PC-3 (cell line): ENCODE results near the gene USP32. TPM values are rescaled to one million over a fixed set of nuclear protein-coding genes. Genes with fewer than 3 reads are reported as not detected.

Source experiments
- ATAC-seq: fragments of 200-7000 bp; cut with Tn5 transposase; 2 replicates; pipeline ENCODE4 v1.9.1; 2020; ENCODE audit warnings: mild to moderate bottlenecking, moderate library complexity
- BruUV-seq: library from RNA; stranded (reverse); fragments of 400-500 nt; replicated peaks from 2 replicates; lab custom pipeline; 2021; lab: Mats Ljungman, UMichigan
- CTCF ChIA-PET: fragments of 300-600 bp; sonication (Branson Sonifier 250); formaldehyde crosslinking; loops from one replicate; lab custom pipeline; 2022; ENCODE audit warnings: antibody characterized with exemption; lab: Charles Lee
- POLR2A ChIA-PET: fragments of 300-600 bp; sonication (Branson Sonifier 250); formaldehyde crosslinking; loops from one replicate; lab custom pipeline; 2022; ENCODE audit warnings: antibody characterized with exemption; ENCODE audit not compliant: unreplicated experiment; lab: Charles Lee
- DNase-seq: peaks from one replicate; pipeline ENCODE4 v3.0.0-alpha.2; 2015
- H2AFZ ChIP-seq: fragments of 300-600 bp; sonication (generic); 2 replicates; pipeline ENCODE4 v1.6.0; 2016; ENCODE audit warnings: antibody characterized with exemption, low read length
- H3F3A ChIP-seq: fragments of 300-600 bp; sonication (generic); one replicate; pipeline ENCODE4 v1.6.0; 2017; ENCODE audit warnings: antibody characterized with exemption, low read length, control low read depth, mild to moderate bottlenecking; ENCODE audit not compliant: unreplicated experiment
- H3K27ac ChIP-seq: fragments of 300-600 bp; sonication (generic); 2 replicates; pipeline ENCODE4 v1.5.1; 2016; ENCODE audit warnings: mild to moderate bottlenecking, low read length
- H3K27me3 ChIP-seq: fragments of 300-600 bp; sonication (generic); 2 replicates; pipeline ENCODE4 v1.6.1; 2016; ENCODE audit warnings: low read length, mixed read lengths
- H3K36me3 ChIP-seq: fragments of 300-600 bp; sonication (generic); 2 replicates; pipeline ENCODE4 v1.6.1; 2016; ENCODE audit warnings: low read depth, mixed run types, low read length, mixed read lengths
- H3K4me1 ChIP-seq: fragments of 300-600 bp; sonication (generic); 2 replicates; pipeline ENCODE4 v1.5.1; 2016; ENCODE audit warnings: low read length; ENCODE audit not compliant: insufficient read depth
- H3K4me2 ChIP-seq: fragments of 300-600 bp; sonication (generic); 2 replicates; pipeline ENCODE4 v1.6.0; 2016; ENCODE audit warnings: low read length
- H3K4me3 ChIP-seq: fragments of 300-600 bp; sonication (generic); 2 replicates; pipeline ENCODE4 v1.5.1; 2016; ENCODE audit warnings: mild to moderate bottlenecking, low read length, mixed read lengths
- H3K79me2 ChIP-seq: fragments of 300-600 bp; sonication (generic); 2 replicates; pipeline ENCODE4 v1.6.1; 2017; ENCODE audit warnings: low read length, mixed read lengths
- H3K9ac ChIP-seq: fragments of 300-600 bp; sonication (generic); 2 replicates; pipeline ENCODE4 v1.6.0; 2016; ENCODE audit warnings: mild to moderate bottlenecking, low read length
- H3K9me2 ChIP-seq: fragments of 300-600 bp; sonication (generic); replicated peaks from 2 replicates; pipeline ENCODE4 v1.6.1; 2016; ENCODE audit warnings: mixed run types, low read length, mixed read lengths
- H3K9me3 ChIP-seq: fragments of 300-600 bp; sonication (generic); 2 replicates; pipeline ENCODE4 v1.6.1; 2016; ENCODE audit warnings: low read length, mixed read lengths
- H4K20me1 ChIP-seq: fragments of 300-600 bp; sonication (generic); 2 replicates; pipeline ENCODE4 v1.6.1; 2016; ENCODE audit warnings: low read length, mixed read lengths
- EZH2 ChIP-seq: fragments of 300-600 bp; sonication (generic); IDR thresholded peaks from one replicate; pipeline ENCODE4 v1.6.1; 2017; ENCODE audit warnings: antibody characterized with exemption, mild to moderate bottlenecking, low read length; ENCODE audit not compliant: unreplicated experiment
- EZH2phosphoT487 ChIP-seq: fragments of 300-600 bp; sonication (generic); IDR thresholded peaks from 2 replicates; pipeline ENCODE4 v1.6.1; 2018; ENCODE audit warnings: mild to moderate bottlenecking, antibody characterized with exemption, low read length, borderline replicate concordance
- intact Hi-C: fragments of 100-400 bp; cut with micrococcal nuclease; formaldehyde crosslinking; loops from 2 replicates; pipeline ENCODE4 v1.9.0; 2023
- total RNA-seq: library from RNA; depleted of rRNA; stranded (reverse); fragments of >200 nt; gene quantifications from 2 replicates; pipeline ENCODE4 v1.2.3, GENCODE V29; 2014
- TF ChIP-seq, protein P1 (sequence below): fragments of 300-600 bp; sonication (generic); conservative IDR thresholded peaks from 2 replicates; pipeline ENCODE4 v1.5.1; 2017; ENCODE audit warnings: antibody characterized with exemption, low read depth, mild to moderate bottlenecking, low read length

Gene USP32
- total RNA-seq, 1 experiment from 2014 or later = 34.1 TPM

DNA sequence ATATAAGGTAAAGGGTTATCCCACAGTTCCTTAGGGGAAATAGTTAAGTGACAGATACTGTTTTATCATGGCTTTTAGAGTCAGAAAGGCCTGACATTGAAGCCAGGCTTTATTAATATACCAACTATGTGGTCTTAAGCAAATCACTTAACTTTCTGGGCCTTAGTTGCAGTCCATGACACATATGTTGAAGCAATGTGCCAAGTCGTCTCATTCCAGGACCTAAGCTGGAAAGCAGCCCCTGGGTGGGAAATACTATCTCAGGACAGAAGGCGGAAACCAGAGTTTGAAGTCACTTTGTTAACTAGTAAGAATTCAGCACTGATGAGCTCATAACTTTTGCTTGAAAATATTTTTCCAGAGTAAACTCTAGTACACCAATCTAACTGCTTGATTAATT lies 80.0 kb downstream of the USP32 start:
- Histone ChIP-seq H3K4me2 (no peak overlapping the region), H3K4me1 (no peaks in the 10 kb centered on the region), H3K9me2 (no peaks in the 10 kb centered on the region), H3K9me3 (no peaks in the 10 kb centered on the region), H2AFZ (no peak overlapping the region), H3K27ac (no peak overlapping the region), H3F3A (no peaks in the 10 kb centered on the region), H4K20me1 (no peaks in the 10 kb centered on the region), H3K79me2 (peaks cover 12% of the 10 kb centered on the region; the same call in 1 of the 2 replicates), H3K27me3 (no peaks in the 10 kb centered on the region), H3K4me3 (no peak overlapping the region), H3K9ac (no peak overlapping the region), H3K36me3 (peaks cover 9% of the 10 kb centered on the region; the same call in 1 of the 2 replicates)
- intact Hi-C loops = no loop called here
- POLR2A ChIA-PET = no interaction called here
- no peak for ATAC-seq
- CTCF ChIA-PET = no interaction called here
- no TSS peak for BruUV-seq
- TF ChIP-seq EZH2phosphoT487 (no peak), EZH2 (no peak)
- TF ChIP-seq, protein P1, sequence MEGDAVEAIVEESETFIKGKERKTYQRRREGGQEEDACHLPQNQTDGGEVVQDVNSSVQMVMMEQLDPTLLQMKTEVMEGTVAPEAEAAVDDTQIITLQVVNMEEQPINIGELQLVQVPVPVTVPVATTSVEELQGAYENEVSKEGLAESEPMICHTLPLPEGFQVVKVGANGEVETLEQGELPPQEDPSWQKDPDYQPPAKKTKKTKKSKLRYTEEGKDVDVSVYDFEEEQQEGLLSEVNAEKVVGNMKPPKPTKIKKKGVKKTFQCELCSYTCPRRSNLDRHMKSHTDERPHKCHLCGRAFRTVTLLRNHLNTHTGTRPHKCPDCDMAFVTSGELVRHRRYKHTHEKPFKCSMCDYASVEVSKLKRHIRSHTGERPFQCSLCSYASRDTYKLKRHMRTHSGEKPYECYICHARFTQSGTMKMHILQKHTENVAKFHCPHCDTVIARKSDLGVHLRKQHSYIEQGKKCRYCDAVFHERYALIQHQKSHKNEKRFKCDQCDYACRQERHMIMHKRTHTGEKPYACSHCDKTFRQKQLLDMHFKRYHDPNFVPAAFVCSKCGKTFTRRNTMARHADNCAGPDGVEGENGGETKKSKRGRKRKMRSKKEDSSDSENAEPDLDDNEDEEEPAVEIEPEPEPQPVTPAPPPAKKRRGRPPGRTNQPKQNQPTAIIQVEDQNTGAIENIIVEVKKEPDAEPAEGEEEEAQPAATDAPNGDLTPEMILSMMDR = no peak
- DNase-seq = no peak

DNA sequence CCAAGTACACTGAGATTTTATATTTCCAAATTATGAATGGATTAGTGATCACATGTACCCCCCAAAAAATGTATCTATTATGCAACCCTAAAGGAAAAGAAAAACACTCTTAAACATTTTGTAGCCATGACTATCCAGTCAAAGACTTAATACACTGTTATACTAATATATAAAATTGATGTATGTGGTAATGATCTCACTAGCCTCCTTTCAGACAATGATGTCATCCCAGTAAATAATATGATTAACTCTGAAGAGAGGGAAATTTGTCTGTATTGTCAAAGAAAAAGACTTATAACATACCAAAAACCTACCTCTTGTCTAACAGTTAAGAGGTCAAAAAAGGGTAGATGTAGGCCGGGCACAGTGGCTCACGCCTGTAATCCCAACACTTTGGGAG lies 80.7 kb downstream of the USP32 start:
- H3K4me3 ChIP-seq = no peak overlapping the region
- peaks cover 12% of the 10 kb centered on the region; the same call in 1 of the 2 replicates for H3K79me2 ChIP-seq
- no peaks in the 10 kb centered on the region for H3K27me3 ChIP-seq
- no TSS peak for BruUV-seq
- no peaks in the 10 kb centered on the region for H3F3A ChIP-seq
- no peak overlapping the region for H3K9ac ChIP-seq
- ChIA-PET POLR2A (no interaction called here), CTCF (no interaction called here)
- no peaks in the 10 kb centered on the region; the same call in 1 of the 2 replicates for H3K9me3 ChIP-seq
- intact Hi-C loops = no loop called here
- H3K27ac ChIP-seq = no peak overlapping the region
- ATAC-seq = no peak
- H4K20me1 ChIP-seq = no peaks in the 10 kb centered on the region
- no peak overlapping the region for H3K4me2 ChIP-seq
- H3K36me3 ChIP-seq = peaks cover 9% of the 10 kb centered on the region; the same call in 1 of the 2 replicates
- no peak overlapping the region for H2AFZ ChIP-seq
- H3K9me2 ChIP-seq = no peaks in the 10 kb centered on the region
- H3K4me1 ChIP-seq = no peaks in the 10 kb centered on the region
- no peak for DNase-seq
- TF ChIP-seq, protein P1 = no peak
- TF ChIP-seq EZH2 (no peak), EZH2phosphoT487 (no peak)

- no peak overlapping the region for H3K9ac ChIP-seq
Measured at GRCh38 chr17:60305141-60305540, 86.8 kb downstream of the USP32 start.

More at GRCh38 chr17:60305141-60305540, 86.8 kb downstream of the USP32 start:
- no peak for DNase-seq
- intact Hi-C loops = no loop called here
- Histone ChIP-seq H3K9me3 (no peaks in the 10 kb centered on the region; the same call in 1 of the 2 replicates), H4K20me1 (no peaks in the 10 kb centered on the region), H3K27ac (no peak overlapping the region), H3F3A (no peaks in the 10 kb centered on the region), H3K36me3 (peaks cover 9% of the 10 kb centered on the region; the same call in 1 of the 2 replicates), H3K4me3 (no peak overlapping the region), H3K4me1 (no peaks in the 10 kb centered on the region), H3K4me2 (no peak overlapping the region), H3K27me3 (no peaks in the 10 kb centered on the region), H3K79me2 (no peaks in the 10 kb centered on the region), H3K9me2 (no peaks in the 10 kb centered on the region), H2AFZ (no peak overlapping the region)
- CTCF ChIA-PET = no interaction called here
- BruUV-seq = no TSS peak
- no peak; the same call in 1 of the 2 replicates for ATAC-seq
- POLR2A ChIA-PET = no interaction called here
- TF ChIP-seq EZH2phosphoT487 (no peak), EZH2 (no peak)
- TF ChIP-seq, protein P1 = no peak
